Fibroblast of the aortic adventitia (primary cell): Measurements from ENCODE around the gene PLXNA2. TPM values are rescaled to one million over a fixed set of nuclear protein-coding genes. Genes with fewer than 3 reads are reported as not detected.

Experiments
- DNase-seq: peaks from one replicate; pipeline ENCODE4 v3.0.0-alpha.2; 2010; ENCODE audit warnings: low read depth
- H3K4me3 ChIP-seq: 2 replicates; pipeline ENCODE4 v1.5.1; 2011; ENCODE audit warnings: low read depth, mild to moderate bottlenecking, control low read depth, low read length, moderate library complexity
- CTCF ChIP-seq: IDR thresholded peaks from 2 replicates; pipeline ENCODE4 v1.5.1; 2011; ENCODE audit warnings: mild to moderate bottlenecking, low read length, control low read depth, inconsistent platforms; ENCODE audit not compliant: insufficient read depth
- total RNA-seq: library from RNA; depleted of rRNA; stranded (reverse); fragments of >200 nt; gene quantifications from 2 replicates; pipeline ENCODE4 v1.2.3, GENCODE V29; 2012; ENCODE audit warnings: low replicate concordance

The PLXNA2 gene
- total RNA-seq, 1 donor: 8.0 TPM

- H3K4me3 ChIP-seq: no peak overlapping the region
- DNase-seq: no peak
- TF ChIP-seq CTCF: no peak
Observed at GRCh38 chr1:208061118-208061517, 183.1 kb downstream of the PLXNA2 start.

DNA sequence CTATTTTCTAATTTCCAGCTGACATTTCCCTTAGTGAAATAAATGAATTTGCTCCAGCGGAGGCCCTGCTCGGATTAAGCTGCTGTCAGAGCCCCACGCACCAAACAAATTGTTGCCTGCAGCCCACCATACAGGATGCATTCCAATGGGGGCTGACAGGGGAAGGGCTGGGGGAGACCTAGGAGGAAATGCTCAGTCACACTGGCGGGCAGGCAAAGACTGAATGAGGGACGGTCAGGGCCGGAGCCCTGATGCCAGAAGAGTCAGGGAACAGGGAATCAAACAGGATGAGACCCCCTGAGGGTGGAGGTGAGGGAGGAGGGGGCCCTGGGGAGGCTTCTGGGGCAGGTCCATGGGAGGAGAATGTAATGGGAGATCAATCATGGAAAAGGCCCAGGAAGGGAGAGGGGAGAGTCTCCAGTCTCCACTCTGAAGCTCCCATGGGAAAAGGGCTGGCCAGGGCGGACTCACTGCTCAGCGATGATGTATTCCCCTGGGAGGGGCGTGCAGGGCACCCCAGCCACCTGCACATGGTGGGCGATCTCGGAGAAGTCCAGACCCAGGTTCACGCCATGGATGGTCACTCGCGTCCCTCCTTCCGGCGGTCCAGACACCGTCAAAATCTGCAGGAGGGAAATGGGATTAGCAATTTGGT is 183.8 kb downstream of the PLXNA2 start:
- no peak overlapping the region for H3K4me3 ChIP-seq
- no peak for TF ChIP-seq CTCF
- no peak for DNase-seq

DNA sequence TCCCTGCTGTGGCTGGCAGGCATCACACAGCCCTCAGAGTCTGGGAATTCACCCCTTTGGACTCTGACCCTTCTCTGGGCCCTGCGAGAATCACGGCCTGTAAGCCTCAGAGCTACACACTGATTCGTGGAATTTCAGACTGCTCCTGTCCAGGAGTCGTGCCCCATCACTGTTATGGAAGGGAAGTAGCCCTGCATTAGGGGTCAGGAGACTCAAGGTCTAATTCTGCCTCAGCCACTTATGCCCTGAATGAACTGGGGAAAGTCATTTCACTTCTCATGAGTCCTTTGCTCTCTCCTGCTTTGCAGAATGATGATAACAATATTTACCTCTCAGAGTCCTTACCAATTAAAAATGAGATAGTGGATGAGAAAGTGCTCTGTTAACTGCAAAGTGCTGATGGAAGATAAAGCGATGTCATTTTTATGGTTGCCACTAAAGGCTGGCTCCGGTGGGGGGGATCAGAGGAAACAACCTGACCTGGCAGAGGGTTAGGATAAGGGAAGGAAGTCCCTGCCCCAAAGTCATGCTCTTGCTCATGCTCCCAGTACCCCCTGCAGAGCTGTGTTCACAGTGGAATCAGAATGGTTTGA is 184.7 kb downstream of the PLXNA2 start:
- DNase-seq: no peak
- no peak overlapping the region for H3K4me3 ChIP-seq
- TF ChIP-seq CTCF: no peak

GRCh38 chr1:208058756-208059155 is 185.4 kb downstream of the PLXNA2 start:
- H3K4me3 ChIP-seq: no peak overlapping the region
- DNase-seq: no peak
- TF ChIP-seq CTCF: no peak

DNA sequence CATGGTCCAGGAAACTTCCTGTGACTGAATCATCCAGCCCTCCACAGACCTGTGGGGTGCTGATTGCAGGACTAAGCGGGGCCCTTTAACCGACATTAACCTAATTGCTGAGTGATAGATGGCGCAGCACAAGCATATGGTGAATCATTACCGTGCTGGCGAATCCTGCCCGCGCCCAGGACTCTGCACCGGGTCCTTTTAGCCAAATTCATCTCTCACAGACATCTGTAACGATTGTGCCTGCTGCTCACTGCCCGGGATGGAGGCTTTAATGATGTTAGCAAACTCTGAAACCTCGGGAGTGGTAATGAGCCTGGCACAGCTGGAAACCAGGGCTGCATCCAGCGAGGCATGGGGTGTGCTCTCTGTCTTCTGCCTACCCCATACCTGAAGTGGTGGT is 185.9 kb downstream of the PLXNA2 start:
- TF ChIP-seq CTCF: no peak
- DNase-seq: no peak
- no peak overlapping the region for H3K4me3 ChIP-seq

GRCh38 chr1:208057056-208057455 is 187.1 kb downstream of the PLXNA2 start:
- no peak for DNase-seq

More at GRCh38 chr1:208057056-208057455, 187.1 kb downstream of the PLXNA2 start:
- no peak overlapping the region for H3K4me3 ChIP-seq
- no peak for TF ChIP-seq CTCF
